Measurements from ENCODE around the gene ANTXR1.

Gene ANTXR1

DNA sequence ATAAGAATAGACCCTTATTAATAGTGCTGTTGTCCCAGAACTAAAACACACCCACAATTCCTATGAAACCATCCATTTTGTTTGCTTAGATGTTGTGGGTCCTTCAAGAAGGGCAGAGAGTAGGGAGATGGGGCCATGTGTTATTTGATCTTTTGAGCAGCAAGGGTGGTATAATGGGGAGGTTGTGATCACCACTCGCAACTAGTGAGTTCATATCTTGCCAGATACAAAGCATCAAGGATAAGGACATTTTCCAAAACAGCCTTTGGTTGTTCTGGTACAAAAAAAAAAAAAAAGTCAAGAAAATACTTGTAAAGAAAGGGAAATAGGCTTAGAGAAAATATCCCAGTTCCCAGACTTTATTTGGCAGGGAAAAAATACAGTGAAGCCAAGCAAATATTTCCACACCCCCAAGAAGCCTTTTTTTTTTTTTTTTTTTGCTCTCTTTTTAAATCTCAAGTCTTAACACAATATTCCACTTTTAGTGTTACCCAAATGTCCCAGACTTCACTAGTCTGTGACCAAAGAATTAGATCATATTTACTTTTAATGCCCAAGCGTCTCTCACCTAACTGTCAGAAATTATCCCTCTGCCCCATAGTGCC, 54.1 kb downstream of the ANTXR1 start:
- in situ Hi-C loops (cut with MboI; ENCODE audit: low sequenced_read_pairs) = no loop called here

DNA sequence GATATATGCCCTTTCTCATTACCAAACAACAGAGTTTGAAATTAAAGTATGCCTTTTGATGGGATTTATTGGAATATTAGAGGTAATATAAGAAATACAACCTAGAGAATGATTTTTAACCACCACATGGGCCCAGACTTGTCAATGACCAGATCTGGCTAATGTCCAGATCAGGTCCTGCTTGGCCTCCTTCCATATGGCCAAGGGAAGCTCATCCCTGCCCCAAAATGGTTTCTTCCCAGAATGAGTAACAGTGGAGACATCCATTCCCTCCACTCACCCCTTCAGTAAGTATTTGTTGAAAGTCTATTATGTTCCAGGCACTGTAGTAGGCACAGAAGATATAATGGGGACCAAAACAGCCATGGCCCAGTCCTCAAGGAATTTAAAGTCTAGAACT, 54.9 kb downstream of the ANTXR1 start:
- in situ Hi-C loops (cut with MboI; ENCODE audit: low sequenced_read_pairs) = no loop called here

DNA sequence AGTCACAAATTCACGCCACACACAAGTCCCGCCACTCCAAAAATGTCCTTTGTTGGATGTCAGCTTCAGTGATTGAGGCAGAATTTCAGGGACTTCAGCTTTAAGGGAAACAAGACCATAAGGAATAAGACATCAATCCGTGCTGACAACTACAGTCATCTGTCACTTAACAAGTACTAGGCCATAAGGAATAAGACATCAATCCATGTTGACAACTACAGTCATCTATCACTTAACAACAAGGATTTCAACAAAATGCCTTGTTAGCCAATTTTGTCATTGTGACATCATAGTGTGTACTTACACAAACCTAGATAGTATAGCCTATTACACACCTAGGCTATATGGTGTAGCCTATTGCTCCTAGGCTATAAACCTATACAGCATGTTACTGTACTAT, 58.0 kb downstream of the ANTXR1 start:
- in situ Hi-C loops (cut with MboI; ENCODE audit: low sequenced_read_pairs) = no loop called here

GRCh38 chr2:69073928-69074570, 61.1 kb downstream of the ANTXR1 start:
- in situ Hi-C loops (cut with MboI; ENCODE audit: low sequenced_read_pairs) = no loop called here

GRCh38 chr2:69074918-69075317, 61.9 kb downstream of the ANTXR1 start:
- in situ Hi-C loops (cut with MboI; ENCODE audit: low sequenced_read_pairs) = no loop called here

DNA sequence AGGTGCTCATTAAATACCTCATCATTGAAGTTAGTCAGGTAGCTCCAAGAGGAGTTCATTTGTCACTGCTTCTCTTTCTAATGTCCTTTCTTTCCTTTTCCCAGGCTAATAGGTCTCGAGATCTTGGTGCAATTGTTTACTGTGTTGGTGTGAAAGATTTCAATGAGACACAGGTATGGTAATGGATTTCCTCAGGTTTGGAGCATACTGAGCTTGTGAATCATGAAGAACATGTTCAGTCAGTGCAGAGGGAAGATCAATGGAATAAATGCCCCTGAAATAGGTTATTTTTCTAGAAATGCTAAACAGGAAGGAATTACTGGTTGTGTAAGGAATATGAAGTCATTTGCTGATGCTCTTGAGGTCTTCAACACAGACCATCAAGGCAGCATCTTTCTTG, 62.5 kb downstream of the ANTXR1 start:
- in situ Hi-C loops (cut with MboI; ENCODE audit: low sequenced_read_pairs) = no loop called here

DNA sequence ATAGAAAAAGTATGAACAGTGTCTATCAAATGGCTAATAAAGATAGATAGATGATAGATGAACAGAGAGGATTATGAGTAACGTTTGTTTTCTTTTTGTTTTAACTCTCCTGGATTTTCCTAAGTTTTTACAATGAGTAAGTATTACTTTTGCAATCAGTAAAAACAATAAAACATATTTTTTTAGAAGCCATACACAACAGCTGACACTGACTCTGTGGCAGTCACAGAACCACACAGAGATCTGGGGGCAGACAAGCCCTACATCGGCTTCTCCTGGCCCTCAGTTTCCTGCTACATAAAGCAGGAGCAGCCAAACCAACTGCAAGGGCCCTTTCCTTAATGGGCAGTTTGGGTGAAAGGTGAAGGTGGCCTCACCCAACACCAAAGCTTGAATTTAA, 63.6 kb downstream of the ANTXR1 start:
- in situ Hi-C loops (cut with MboI; ENCODE audit: low sequenced_read_pairs) = no loop called here

- in situ Hi-C loops (cut with MboI; ENCODE audit: low sequenced_read_pairs) = no loop called here
Measured at GRCh38 chr2:69077252-69077950, 64.4 kb downstream of the ANTXR1 start.

DNA sequence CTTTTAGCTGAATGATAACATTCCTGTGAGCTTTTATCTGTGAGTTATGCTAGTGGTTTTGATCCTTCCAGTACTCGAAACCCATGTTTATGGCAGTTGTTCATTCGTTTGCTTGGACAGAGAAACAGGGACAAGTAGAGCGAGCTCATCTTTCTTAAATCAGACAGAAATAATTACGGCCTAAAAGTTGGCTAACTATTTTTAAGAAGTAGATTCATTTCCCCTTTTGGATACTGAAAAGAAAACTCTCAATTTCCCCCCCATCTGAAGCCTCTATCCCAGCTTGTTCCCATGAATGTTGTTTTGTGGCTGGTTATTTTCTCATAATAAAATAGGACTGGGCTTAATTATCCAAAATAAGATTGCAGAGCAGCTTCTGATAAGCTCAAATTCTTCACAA, 67.1 kb downstream of the ANTXR1 start:
- in situ Hi-C loops (cut with MboI; ENCODE audit: low sequenced_read_pairs) = no loop called here

DNA sequence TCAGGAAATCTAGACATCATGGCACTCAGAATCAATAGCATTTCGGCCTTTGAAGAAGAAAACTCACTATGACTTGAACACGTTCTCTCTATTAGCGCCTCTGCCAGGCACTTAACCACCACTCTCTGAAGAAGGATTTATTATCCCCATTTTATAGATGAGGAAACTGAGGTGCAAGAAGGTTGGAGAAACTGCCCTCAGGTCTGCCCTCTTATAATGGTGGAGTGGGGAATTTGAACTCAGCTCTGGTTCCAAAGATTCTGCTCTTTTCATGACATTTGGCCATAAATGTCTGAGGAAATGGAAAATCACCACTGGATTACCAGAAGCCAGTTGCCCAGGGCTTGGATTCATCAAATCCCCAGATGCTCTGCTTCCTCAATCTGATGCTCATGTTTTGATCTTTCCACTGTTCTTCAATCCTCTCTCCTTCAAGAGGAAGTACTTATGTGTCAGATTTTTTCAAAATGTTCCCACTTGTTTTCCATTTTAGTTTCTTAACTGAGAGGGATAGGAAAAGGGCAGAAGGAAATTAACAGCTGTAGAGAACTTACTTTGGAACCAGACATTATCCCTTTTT, 68.1 kb downstream of the ANTXR1 start:
- in situ Hi-C loops (cut with MboI; ENCODE audit: low sequenced_read_pairs) = no loop called here

DNA sequence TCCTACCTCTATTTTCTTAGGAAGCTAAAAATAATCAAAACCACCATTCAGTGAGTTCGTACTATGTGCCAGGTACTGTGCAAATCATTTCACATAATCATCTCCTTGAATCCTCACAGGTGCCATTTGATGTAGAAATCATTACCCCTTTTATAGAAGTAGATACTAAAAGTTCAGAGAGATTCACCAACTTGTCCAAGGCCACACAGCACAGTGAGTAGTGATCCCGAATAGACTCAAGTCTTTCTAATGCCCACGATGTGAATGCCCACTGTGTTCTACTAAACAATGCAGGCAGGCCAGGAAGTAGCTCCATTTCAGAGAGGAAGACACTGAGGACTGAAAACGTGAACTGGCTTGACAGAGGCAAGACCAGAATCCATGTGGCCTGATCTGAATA, 68.8 kb downstream of the ANTXR1 start:
- in situ Hi-C loops (cut with MboI; ENCODE audit: low sequenced_read_pairs) = no loop called here

DNA sequence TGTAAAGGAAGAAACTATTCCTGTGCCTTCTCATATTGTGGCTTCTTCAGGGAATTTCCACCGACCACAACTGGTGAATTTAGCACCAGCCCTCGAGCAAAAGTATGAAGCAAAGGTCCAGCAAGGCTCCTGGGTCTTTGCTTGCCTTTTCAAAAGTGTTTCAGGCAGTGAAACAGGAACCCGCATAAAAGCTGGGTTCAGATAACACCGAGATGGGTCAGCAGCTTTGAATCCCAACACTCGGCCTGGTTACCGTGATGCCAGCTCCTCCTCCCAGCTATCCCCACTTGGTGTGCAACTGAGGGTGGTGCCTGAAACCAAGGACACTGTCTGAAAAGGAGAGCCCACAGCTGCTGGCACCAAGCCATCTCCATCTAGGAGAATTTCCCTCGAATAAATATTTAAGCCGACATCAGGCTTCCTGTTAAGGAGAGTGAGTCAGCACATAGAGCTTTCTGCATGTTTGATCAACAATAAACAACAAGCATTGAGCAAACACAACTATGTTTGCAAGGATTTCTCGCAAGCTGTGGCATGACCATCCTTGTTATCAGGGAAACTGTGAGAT, 69.5 kb downstream of the ANTXR1 start:
- in situ Hi-C loops (cut with MboI; ENCODE audit: low sequenced_read_pairs) = no loop called here

GRCh38 chr2:69083235-69083748, 70.3 kb downstream of the ANTXR1 start:
- in situ Hi-C loops (cut with MboI; ENCODE audit: low sequenced_read_pairs) = no loop called here

DNA sequence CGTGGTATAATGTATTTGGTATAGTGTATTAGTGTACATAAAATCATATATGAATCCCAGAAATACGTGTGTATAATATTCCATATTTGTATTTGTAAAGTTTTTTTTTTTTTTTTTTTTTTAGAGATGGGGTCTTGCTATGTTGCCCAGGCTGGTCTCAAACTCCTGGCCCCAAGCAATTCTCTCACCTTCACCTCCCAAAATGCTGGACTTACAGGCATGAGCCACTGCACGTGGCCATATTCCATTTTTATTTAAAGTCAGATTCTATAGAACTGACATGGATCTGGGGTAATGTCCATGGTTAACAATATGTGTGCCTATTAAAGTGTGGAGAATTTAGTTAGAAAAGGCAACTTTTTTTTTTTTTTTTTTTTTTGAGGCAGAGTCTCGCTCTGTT, 71.5 kb downstream of the ANTXR1 start:
- in situ Hi-C loops (cut with MboI; ENCODE audit: low sequenced_read_pairs) = no loop called here

GRCh38 chr2:69086466-69086865, 73.5 kb downstream of the ANTXR1 start:
- in situ Hi-C loops (cut with MboI; ENCODE audit: low sequenced_read_pairs) = no loop called here

DNA sequence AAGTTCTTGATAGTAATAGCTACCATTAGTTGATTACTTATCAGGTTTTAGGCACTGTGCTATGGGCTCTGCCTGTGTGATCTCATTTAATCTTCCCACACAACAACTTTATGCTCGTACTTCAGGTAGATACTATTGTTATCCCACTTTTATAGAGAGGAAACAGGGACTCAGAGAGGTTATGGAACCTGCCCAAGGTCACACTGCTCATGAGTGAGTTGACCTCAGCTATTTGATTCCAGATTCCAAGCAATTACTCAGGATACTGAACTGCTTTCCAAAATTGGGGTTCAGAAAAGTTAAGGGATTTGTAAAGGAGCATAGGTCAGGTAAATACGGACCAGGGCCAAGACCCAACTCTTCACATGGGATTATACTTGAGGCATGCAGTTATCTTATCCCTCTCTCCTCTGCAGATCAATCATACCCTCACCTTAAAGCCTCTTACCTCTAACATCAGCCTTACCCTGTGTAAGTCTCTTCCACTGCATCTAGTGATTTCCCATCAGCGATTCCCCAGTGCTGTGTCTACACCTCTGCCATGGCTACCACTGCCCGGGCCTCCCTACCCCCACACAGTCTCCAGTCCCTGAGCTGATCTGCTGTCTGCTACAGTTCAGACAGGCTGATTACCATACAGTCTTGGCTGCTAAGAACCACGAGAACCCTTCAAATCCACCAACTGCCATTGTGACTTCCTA, 74.4 kb downstream of the ANTXR1 start:
- in situ Hi-C loops (cut with MboI; ENCODE audit: low sequenced_read_pairs) = no loop called here

GRCh38 chr2:69087912-69088240, 74.9 kb downstream of the ANTXR1 start:
- in situ Hi-C loops (cut with MboI; ENCODE audit: low sequenced_read_pairs) = no loop called here

- in situ Hi-C loops (cut with MboI; ENCODE audit: low sequenced_read_pairs) = no loop called here
Measured at GRCh38 chr2:69088466-69088865, 75.5 kb downstream of the ANTXR1 start.

DNA sequence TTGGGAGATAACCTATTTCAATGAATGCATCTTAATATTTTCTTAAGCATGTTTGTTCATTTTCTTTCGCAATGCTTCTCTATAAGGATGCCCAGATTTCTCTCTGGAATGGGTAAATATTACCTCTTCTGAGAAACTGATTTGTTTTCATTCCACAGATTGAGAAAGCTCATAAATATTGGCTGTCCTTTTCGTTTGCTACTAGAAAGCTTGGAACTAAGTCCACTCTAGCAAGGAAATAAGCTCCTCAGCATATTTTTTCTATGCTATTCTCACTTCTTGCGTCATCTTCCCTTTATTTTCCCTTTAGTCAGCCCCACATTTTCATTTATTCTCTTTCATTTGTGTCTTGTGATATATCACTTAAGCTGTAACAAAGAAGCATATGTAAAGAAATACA, 76.3 kb downstream of the ANTXR1 start:
- in situ Hi-C loops (cut with MboI; ENCODE audit: low sequenced_read_pairs) = no loop called here

GRCh38 chr2:69089998-69090397, 77.0 kb downstream of the ANTXR1 start:
- in situ Hi-C loops (cut with MboI; ENCODE audit: low sequenced_read_pairs) = no loop called here

DNA sequence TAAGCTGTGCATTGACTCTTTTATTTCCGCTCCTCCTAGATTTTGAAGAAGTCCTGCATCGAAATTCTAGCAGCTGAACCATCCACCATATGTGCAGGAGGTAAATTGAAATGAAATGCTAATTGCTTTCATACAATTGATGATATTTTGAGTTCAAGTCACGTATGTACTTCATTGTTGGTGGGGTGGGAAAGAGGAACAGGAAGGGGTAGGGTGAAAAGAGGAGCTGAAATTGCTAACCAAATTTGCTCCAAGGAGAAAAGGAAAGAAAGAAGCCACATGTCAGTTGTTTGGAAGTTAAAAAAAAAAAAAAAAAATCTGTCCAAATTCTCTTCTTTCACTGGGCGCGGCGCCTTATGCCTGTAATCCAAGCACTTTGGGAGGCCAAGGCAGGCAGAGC, 77.8 kb downstream of the ANTXR1 start:
- in situ Hi-C loops (cut with MboI; ENCODE audit: low sequenced_read_pairs) = no loop called here

Data from HL-60/S4 (cell line).